Measurements from ENCODE around the gene ADARB1. TPM values are rescaled to one million over a fixed set of nuclear protein-coding genes. Genes with fewer than 3 reads are reported as not detected.

Gene ADARB1
- total and polyA plus RNA-seq, 12 donors: 7.2 to 21.6 (median 16.1) TPM

DNA sequence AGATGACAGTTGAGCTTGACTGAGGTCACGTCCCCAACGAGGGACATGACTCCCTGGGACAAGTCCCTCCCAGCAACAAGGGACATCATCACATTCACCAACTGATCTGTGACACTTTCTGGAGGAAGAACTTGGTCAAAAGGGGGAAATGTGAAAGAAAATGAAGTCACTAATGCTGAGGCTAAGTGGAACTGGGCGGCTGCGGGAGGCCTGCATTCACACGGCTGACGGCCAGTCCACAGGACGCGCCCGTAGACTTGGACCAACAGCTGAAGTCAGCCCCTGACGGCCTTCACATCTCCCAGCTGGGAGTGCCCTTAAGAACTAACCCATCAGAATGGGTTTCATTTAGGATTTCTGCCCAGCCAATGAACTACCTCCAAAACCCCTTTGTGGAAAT, 186.7 kb downstream of the ADARB1 start:
- Histone ChIP-seq H3K9me3 (replicated peaks in 1 of 3) (no peaks in the 10 kb centered on the region), H3K27me3 (no peaks in the 10 kb centered on the region), H3K4me3 (no peak overlapping the region), H3K4me1 (replicated peaks in 1 of 2) (no peaks in the 10 kb centered on the region), H3K27ac (no peak overlapping the region), H3K36me3 (replicated peaks in 1 of 2) (peaks cover 0 to 28% of the 10 kb centered on the region in 2 donors)
- 92 to 94% (median 93%) methylated on average over 10 of the region's 10 CpGs for WGBS, 4 donors
- intact Hi-C loops (cut with DNase I): no loop called here
- TF ChIP-seq, protein P1, sequence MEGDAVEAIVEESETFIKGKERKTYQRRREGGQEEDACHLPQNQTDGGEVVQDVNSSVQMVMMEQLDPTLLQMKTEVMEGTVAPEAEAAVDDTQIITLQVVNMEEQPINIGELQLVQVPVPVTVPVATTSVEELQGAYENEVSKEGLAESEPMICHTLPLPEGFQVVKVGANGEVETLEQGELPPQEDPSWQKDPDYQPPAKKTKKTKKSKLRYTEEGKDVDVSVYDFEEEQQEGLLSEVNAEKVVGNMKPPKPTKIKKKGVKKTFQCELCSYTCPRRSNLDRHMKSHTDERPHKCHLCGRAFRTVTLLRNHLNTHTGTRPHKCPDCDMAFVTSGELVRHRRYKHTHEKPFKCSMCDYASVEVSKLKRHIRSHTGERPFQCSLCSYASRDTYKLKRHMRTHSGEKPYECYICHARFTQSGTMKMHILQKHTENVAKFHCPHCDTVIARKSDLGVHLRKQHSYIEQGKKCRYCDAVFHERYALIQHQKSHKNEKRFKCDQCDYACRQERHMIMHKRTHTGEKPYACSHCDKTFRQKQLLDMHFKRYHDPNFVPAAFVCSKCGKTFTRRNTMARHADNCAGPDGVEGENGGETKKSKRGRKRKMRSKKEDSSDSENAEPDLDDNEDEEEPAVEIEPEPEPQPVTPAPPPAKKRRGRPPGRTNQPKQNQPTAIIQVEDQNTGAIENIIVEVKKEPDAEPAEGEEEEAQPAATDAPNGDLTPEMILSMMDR (IDR thresholded peaks at IDR 0.05): no peak
- TF ChIP-seq POLR2A (IDR thresholded peaks at IDR 0.05): no peak
- peak in 1 of 7 donors; percentile 37 for DNase-seq

- intact Hi-C loops (cut with DNase I): no loop called here
- DNase-seq: peak in 1 of 7 donors; percentile 35
- H3K4me1 ChIP-seq (replicated peaks in 1 of 2): no peaks in the 10 kb centered on the region
- H3K27ac ChIP-seq: no peak overlapping the region
- peaks cover 0 to 38% of the 10 kb centered on the region in 2 donors for H3K36me3 ChIP-seq (replicated peaks in 1 of 2)
- H3K9me3 ChIP-seq (replicated peaks in 1 of 3): no peaks in the 10 kb centered on the region
- H3K27me3 ChIP-seq: no peaks in the 10 kb centered on the region
- WGBS, 4 donors: 89 to 94% (median 91%) methylated on average over 6 to 7 of the region's 7 CpGs
- TF ChIP-seq, protein P1 (IDR thresholded peaks at IDR 0.05): no peak
- no peak for TF ChIP-seq POLR2A (IDR thresholded peaks at IDR 0.05)
- H3K4me3 ChIP-seq: no peak overlapping the region
These were observed 187.7 kb downstream of the ADARB1 start for GRCh38 chr21:45262041-45262581.

GRCh38 chr21:45262616-45263015, 188.2 kb downstream of the ADARB1 start:
- WGBS, 4 donors: 87 to 93% (median 91%) methylated on average over 11 of the region's 11 CpGs
- intact Hi-C loops (cut with DNase I): no loop called here
- Histone ChIP-seq H3K9me3 (replicated peaks in 1 of 3) (no peaks in the 10 kb centered on the region), H3K27me3 (no peaks in the 10 kb centered on the region), H3K36me3 (replicated peaks in 1 of 2) (peaks cover 0 to 43% of the 10 kb centered on the region in 2 donors), H3K27ac (no peak overlapping the region), H3K4me1 (replicated peaks in 1 of 2) (no peaks in the 10 kb centered on the region), H3K4me3 (no peak overlapping the region)
- TF ChIP-seq POLR2A (IDR thresholded peaks at IDR 0.05): no peak
- TF ChIP-seq, protein P1 (IDR thresholded peaks at IDR 0.05): no peak
- peak in 2 of 7 donors; percentile 11 to 35 for DNase-seq

GRCh38 chr21:45263534-45263933, 189.2 kb downstream of the ADARB1 start:
- Histone ChIP-seq H3K4me1 (replicated peaks in 1 of 2) (no peaks in the 10 kb centered on the region), H3K9me3 (replicated peaks in 1 of 3) (no peaks in the 10 kb centered on the region), H3K27ac (no peak overlapping the region), H3K36me3 (replicated peaks in 1 of 2) (peaks cover 0 to 46% of the 10 kb centered on the region in 2 donors), H3K4me3 (no peak overlapping the region), H3K27me3 (no peaks in the 10 kb centered on the region)
- WGBS, 4 donors: 87 to 96% (median 93%) methylated on average over 5 to 6 of the region's 6 CpGs
- no peak for DNase-seq
- intact Hi-C loops (cut with DNase I): no loop called here
- TF ChIP-seq, protein P1 (IDR thresholded peaks at IDR 0.05): no peak
- TF ChIP-seq POLR2A (IDR thresholded peaks at IDR 0.05): no peak
